HG02885 (cell line): ENCODE results near the gene EPAS1.

ENCODE experiments used
- ATAC-seq: cut with Tn5 transposase; IDR thresholded peaks from one replicate; pipeline ENCODE4 v1.9.1; 2021; ENCODE audit warnings: mild to moderate bottlenecking; ENCODE audit not compliant: unreplicated experiment, poor library complexity

The EPAS1 gene

GRCh38 chr2:46379213-46380037, 82.2 kb downstream of the EPAS1 start:
- no peak for ATAC-seq

GRCh38 chr2:46380038-46380940, 83.1 kb downstream of the EPAS1 start:
- ATAC-seq = no peak

- no peak for ATAC-seq
These were observed 84.1 kb downstream of the EPAS1 start for GRCh38 chr2:46381263-46381849.

GRCh38 chr2:46381871-46382270, 84.7 kb downstream of the EPAS1 start:
- ATAC-seq = no peak

- no peak for ATAC-seq
These were observed 85.3 kb downstream of the EPAS1 start for GRCh38 chr2:46382331-46383112.

GRCh38 chr2:46383113-46383395, 85.8 kb downstream of the EPAS1 start:
- ATAC-seq = no peak

- no peak for ATAC-seq
These were observed 86.7 kb downstream of the EPAS1 start for GRCh38 chr2:46383784-46384456.

GRCh38 chr2:46384457-46384815, 87.2 kb downstream of the EPAS1 start:
- no peak for ATAC-seq

GRCh38 chr2:46385786-46386577, 88.8 kb downstream of the EPAS1 start:
- no peak for ATAC-seq

- no peak for ATAC-seq
These were observed 89.6 kb downstream of the EPAS1 start for GRCh38 chr2:46386763-46387162.

- no peak for ATAC-seq
These were observed 90.1 kb downstream of the EPAS1 start for GRCh38 chr2:46387292-46387691.

GRCh38 chr2:46387886-46388515, 90.8 kb downstream of the EPAS1 start:
- ATAC-seq = no peak

GRCh38 chr2:46388881-46389280, 91.7 kb downstream of the EPAS1 start:
- no peak for ATAC-seq

GRCh38 chr2:46389417-46389916, 92.3 kb downstream of the EPAS1 start:
- no peak for ATAC-seq

- no peak for ATAC-seq
These were observed 92.8 kb downstream of the EPAS1 start for GRCh38 chr2:46390036-46390435.

GRCh38 chr2:46390901-46391395, 93.7 kb downstream of the EPAS1 start:
- ATAC-seq = no peak

GRCh38 chr2:46392561-46393346, 95.5 kb downstream of the EPAS1 start:
- no peak for ATAC-seq
